ENCODE data around the gene GPR183.

Gene GPR183

DNA sequence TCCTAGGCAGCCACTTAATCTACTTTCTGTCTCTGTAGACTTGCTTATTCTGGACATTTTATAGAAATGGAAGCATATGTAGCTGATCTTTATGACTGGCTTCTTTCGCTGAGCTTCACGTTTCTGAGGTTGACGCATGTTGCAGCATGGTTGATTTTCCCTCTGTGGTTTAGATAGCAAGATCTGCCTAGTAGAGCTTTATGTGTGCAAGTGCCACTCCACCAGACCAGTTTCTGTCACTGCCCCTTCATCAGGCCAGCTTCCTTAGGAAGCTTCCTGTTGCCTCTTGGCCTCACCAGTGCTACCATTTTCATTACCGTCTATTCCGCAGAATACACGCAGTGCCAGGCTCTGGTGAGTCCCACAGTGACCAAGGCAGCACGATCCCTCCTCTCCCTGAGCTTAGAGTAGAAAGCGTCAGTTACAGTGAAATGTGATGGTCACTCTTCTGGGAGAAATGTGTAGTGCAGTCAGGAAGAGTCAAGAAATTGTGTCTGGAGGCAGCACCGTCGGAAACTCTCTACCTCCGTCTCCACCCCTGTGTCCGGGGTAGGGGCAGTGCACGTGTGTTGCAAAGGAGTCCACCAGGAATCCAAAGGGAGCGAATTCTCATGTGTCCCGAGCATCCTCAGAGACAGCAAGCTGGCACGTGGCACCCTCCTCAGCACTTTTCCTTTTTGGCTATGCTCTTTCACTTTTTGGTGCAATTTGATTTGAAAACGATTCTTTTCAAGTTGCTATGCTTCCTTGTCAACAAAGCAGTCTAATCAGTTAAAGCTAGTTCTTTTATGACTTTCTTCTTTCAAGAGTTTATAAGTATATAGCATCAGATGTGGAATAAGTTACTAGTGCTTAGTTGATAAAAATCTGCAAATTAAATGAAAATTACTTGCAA lies 45.4 kb upstream of the GPR183 start:
- no peak overlapping the region for H3K27ac ChIP-seq
- TF ChIP-seq, protein P1, sequence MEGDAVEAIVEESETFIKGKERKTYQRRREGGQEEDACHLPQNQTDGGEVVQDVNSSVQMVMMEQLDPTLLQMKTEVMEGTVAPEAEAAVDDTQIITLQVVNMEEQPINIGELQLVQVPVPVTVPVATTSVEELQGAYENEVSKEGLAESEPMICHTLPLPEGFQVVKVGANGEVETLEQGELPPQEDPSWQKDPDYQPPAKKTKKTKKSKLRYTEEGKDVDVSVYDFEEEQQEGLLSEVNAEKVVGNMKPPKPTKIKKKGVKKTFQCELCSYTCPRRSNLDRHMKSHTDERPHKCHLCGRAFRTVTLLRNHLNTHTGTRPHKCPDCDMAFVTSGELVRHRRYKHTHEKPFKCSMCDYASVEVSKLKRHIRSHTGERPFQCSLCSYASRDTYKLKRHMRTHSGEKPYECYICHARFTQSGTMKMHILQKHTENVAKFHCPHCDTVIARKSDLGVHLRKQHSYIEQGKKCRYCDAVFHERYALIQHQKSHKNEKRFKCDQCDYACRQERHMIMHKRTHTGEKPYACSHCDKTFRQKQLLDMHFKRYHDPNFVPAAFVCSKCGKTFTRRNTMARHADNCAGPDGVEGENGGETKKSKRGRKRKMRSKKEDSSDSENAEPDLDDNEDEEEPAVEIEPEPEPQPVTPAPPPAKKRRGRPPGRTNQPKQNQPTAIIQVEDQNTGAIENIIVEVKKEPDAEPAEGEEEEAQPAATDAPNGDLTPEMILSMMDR (conservative IDR thresholded peaks at IDR 0.05): no peak

DNA sequence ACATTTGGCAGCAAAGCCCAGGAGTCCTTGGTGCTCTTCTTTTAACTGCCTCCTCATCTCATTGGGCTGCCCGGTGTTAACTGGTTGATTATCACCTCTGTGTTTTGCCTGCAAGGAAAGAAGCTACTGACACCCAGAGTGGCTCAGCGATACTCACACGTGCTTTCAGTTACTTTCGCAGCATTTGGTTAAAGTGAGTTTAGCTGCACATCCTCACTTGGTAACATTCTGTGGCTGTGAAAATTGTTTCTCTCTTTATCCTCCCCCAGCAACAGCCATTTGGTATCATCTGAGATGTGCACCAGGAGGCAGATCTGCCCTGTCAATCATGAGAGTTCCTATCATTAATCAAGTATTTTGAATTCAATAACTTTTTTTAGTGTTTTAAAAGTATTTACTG lies 44.6 kb upstream of the GPR183 start:
- TF ChIP-seq, protein P1 (conservative IDR thresholded peaks at IDR 0.05): no peak
- H3K27ac ChIP-seq: no peak overlapping the region

DNA sequence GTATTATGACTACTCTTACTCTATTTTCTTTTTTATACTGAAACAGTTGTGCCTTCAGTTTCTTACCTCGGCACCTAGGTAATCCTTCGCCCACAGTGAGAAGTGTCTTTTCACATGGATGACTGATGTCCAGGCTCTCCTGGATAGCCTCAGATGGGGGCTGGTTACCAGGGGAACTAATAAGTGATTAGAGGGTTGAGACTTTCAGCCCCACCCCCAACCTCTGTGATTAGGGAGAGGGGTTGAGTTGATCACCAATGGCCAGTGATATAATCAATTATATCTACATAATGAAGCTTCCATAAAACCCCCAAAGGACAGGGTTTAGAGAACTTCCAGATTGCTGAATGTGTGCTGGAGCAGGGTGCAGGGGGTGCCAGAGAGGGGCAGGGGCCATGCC lies 43.0 kb upstream of the GPR183 start:
- TF ChIP-seq, protein P1 (conservative IDR thresholded peaks at IDR 0.05): no peak
- H3K27ac ChIP-seq: no peak overlapping the region

DNA sequence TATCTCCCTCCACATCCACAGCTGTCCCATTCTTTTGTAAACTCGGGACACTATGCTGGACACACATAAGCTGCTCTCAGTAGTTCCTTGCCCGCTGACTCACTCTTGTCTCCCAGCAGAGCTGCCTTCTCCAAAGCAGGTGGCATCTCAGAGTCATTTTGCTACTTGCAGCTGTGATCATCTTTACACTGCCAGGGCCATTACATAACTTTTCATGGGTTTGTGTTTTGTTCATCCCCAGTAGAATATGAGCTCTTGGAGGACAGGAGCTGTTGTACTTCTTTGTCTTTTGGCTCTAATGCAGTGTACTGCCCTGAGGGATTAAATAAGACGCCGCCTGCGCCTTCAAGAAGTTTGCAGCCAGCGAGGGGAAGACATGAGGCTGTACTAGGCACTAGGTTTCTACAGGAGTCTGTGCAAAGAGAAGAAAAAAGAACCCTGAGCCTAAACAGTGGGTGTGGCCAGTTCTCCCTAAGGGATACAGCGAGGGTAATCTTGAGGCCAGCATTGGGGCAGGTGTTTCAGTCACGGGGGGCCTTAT lies 40.8 kb upstream of the GPR183 start:
- TF ChIP-seq, protein P1 (conservative IDR thresholded peaks at IDR 0.05): no peak
- H3K27ac ChIP-seq: no peak overlapping the region

DNA sequence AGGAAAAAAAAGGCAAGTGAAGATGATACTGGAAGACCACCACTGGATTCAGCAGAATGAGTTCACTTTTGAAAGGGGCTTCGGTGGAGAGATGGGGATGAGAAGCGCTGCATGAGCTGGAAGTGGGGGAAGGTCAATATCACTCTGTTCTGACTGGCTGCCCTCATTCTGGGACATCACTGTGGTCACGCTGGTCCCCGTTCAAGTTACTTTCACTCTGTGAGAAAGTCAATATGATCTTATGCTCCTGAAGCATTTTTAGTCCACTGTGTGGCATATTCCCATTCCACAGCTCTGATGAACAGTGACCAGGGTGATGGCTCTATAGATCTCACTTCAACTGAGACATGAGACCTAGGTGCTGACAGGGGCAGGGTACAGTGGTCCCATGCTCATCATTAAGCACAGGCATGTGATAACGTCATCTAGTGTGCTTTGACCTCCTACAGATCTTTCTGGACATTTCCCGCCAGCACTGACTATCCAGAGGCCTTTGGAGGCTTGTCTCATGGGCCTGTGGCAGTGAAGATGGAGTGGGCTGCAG lies 40.2 kb upstream of the GPR183 start:
- TF ChIP-seq, protein P1 (conservative IDR thresholded peaks at IDR 0.05): no peak
- H3K27ac ChIP-seq: no peak overlapping the region

DNA sequence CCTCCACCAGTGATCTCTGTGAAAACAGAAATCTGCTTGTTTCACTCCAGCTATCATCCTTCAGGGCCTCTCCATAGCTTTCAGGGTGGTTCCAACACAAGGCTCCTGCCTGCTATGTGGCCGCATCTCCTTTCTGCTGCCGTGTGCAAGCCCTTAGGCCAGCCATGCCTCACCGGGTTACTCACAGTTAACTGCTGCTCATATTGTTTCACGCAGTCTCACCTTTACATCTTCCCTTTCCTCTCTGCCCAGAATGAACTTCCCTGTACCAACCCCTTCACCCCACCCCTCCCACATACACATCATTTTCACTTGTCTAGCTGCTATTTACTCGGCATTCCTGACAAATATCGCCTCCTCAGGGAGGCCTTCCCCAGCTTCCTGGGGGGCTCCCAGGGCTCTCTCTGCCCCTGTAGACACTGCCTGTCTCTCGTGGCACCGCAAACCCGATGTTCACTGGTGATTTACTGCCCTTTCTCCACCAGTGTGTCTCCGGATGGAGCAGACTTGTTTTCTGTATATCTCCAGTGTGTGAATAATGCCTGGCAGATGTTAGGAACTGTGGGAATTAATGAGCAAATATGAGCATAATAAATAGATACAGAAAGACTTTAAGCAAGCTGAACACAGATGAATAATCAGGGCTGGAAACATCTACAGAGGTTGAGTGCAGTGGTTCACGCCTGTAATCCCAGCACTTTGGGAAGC lies 39.3 kb upstream of the GPR183 start:
- TF ChIP-seq, protein P1 (conservative IDR thresholded peaks at IDR 0.05): no peak

DNA sequence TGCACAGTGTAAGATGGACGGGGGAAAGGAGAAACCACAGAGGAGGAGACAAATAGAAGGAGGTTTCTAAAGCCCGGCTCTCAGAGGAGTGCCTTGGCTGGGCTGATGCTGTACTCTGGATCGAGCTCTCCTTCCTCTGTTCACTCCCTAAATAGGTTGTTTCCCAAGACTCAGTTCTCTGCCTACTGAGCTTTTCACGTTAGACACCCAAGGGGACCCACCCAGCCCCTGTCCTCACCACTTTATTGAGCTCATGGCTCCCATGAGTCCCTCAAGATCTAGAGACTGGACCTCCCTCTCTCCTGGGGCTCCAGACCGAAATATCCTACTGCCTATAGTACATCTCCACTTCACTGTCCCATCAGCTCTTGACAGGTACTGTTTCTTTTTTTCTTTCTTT lies 38.1 kb upstream of the GPR183 start:
- TF ChIP-seq, protein P1 (conservative IDR thresholded peaks at IDR 0.05): no peak
- peak overlapping the region; percentile 100 for H3K27ac ChIP-seq

More for the DNA sequence above, 39.3 kb upstream of the GPR183 start:
- H3K27ac ChIP-seq: no peak overlapping the region; the same call in 1 of the 2 replicates

Data from VCaP (cell line).